GM04504 (cell line): ENCODE measurements around the gene S100G.

Experiments used
- DNase-seq: peaks from one replicate; pipeline ENCODE4 v3.0.0-alpha.2; 2012; ENCODE audit warnings: low read depth

Gene S100G

GRCh38 chrX:16651391-16652024 lies 1.6 kb downstream of the S100G start:
- DNase-seq = no peak

GRCh38 chrX:16653424-16653823 lies 3.5 kb downstream of the S100G start:
- DNase-seq = no peak

- no peak for DNase-seq
These were observed 4.1 kb downstream of the S100G start for GRCh38 chrX:16654093-16654492.

GRCh38 chrX:16658284-16658683 lies 8.3 kb downstream of the S100G start:
- peak; percentile 52 for DNase-seq

GRCh38 chrX:16659321-16659720 lies 9.4 kb downstream of the S100G start:
- DNase-seq = no peak

- DNase-seq = no peak
These were observed 11.5 kb downstream of the S100G start for GRCh38 chrX:16661495-16661894.

- DNase-seq = no peak
These were observed 12.4 kb downstream of the S100G start for GRCh38 chrX:16662402-16662801.

GRCh38 chrX:16664074-16664473 lies 14.1 kb downstream of the S100G start:
- DNase-seq = no peak

- DNase-seq = no peak
These were observed 14.7 kb downstream of the S100G start for GRCh38 chrX:16664626-16665025.

GRCh38 chrX:16665089-16665488 lies 15.1 kb downstream of the S100G start:
- DNase-seq = peak; percentile 25

- peak; percentile 65 for DNase-seq
These were observed 16.6 kb downstream of the S100G start for GRCh38 chrX:16666541-16666940.

- DNase-seq = peak; percentile 63
These were observed 21.0 kb downstream of the S100G start for GRCh38 chrX:16671005-16671404.

GRCh38 chrX:16678689-16679088 lies 28.7 kb downstream of the S100G start:
- DNase-seq = no peak

- DNase-seq = no peak
These were observed 33.2 kb downstream of the S100G start for GRCh38 chrX:16683007-16683664.

- DNase-seq = no peak
These were observed 37.6 kb downstream of the S100G start for GRCh38 chrX:16687514-16687913.

- DNase-seq = no peak
These were observed 45.2 kb downstream of the S100G start for GRCh38 chrX:16695079-16695676.

GRCh38 chrX:16696956-16697355 lies 47.0 kb downstream of the S100G start:
- no peak for DNase-seq

- DNase-seq = no peak
These were observed 49.4 kb downstream of the S100G start for GRCh38 chrX:16699389-16699788.

GRCh38 chrX:16700734-16701133 lies 50.8 kb downstream of the S100G start:
- no peak for DNase-seq

GRCh38 chrX:16702700-16703599 lies 53.0 kb downstream of the S100G start:
- no peak for DNase-seq
